MCF 10A (cell line): Measurements from ENCODE around the gene TMBIM6. TPM values are rescaled to one million over a fixed set of nuclear protein-coding genes. Genes with fewer than 3 reads are reported as not detected.

ENCODE experiments used
- BruUV-seq: library from RNA; stranded (reverse); fragments of 400-500 nt; replicated peaks from 2 replicates; lab custom pipeline; 2021; lab: Mats Ljungman, UMichigan
- CTCF ChIA-PET: fragments of 300-600 bp; sonication (Branson Sonifier 250); formaldehyde crosslinking; extraction: SDS; loops from one replicate; lab custom pipeline; 2021; ENCODE audit warnings: antibody characterized with exemption, inconsistent platforms; lab: Yijun Ruan, JAX
- POLR2A ChIA-PET: fragments of 300-600, 350-650 bp; sonication (Branson Sonifier 250); formaldehyde crosslinking; extraction: SDS; loops from one replicate; lab custom pipeline; 2020; ENCODE audit warnings: antibody characterized with exemption, inconsistent platforms; lab: Yijun Ruan, JAX
- DNase-seq: peaks from one replicate; pipeline ENCODE4 v3.0.0-alpha.2; 2018; ENCODE audit not compliant: unreplicated experiment
- H3K27ac Mint-ChIP-seq: one replicate; pipeline ENCODE4 v1.8.0; 2022; ENCODE audit warnings: mild to moderate bottlenecking, low read depth, mixed read lengths; ENCODE audit not compliant: unreplicated experiment
- H3K27me3 Mint-ChIP-seq: one replicate; pipeline ENCODE4 v1.8.0; 2022; ENCODE audit warnings: mixed read lengths; ENCODE audit not compliant: insufficient read depth, unreplicated experiment
- H3K36me3 Mint-ChIP-seq: one replicate; pipeline ENCODE4 v1.8.0; 2022; ENCODE audit warnings: mild to moderate bottlenecking, moderate library complexity, mixed read lengths; ENCODE audit not compliant: insufficient read depth, unreplicated experiment
- H3K4me1 Mint-ChIP-seq: one replicate; pipeline ENCODE4 v1.8.0; 2022; ENCODE audit warnings: mixed read lengths; ENCODE audit not compliant: insufficient read depth, unreplicated experiment
- H3K4me3 Mint-ChIP-seq: one replicate; pipeline ENCODE4 v1.8.0; 2022; ENCODE audit warnings: mild to moderate bottlenecking, moderate library complexity, mixed read lengths; ENCODE audit not compliant: unreplicated experiment
- H3K9me3 Mint-ChIP-seq: one replicate; pipeline ENCODE4 v1.8.0; 2022; ENCODE audit warnings: mixed read lengths; ENCODE audit not compliant: unreplicated experiment
- CTCF ChIP-seq: fragments of 200-600 bp; IDR thresholded peaks from one replicate; pipeline ENCODE4 v1.8.0; 2022; ENCODE audit warnings: antibody characterized with exemption, mild to moderate bottlenecking; ENCODE audit not compliant: unreplicated experiment
- intact Hi-C: fragments of 100-400 bp; cut with micrococcal nuclease; formaldehyde crosslinking; loops from 2 replicates; pipeline ENCODE4 v1.14.1; 2022
- total RNA-seq: library from RNA; stranded (reverse); gene quantifications from 2 replicates; pipeline ENCODE4 v1.2.3, GENCODE V29; 2022

The TMBIM6 gene
- total RNA-seq, 1 experiment from 2014 or later, result 517 TPM

DNA sequence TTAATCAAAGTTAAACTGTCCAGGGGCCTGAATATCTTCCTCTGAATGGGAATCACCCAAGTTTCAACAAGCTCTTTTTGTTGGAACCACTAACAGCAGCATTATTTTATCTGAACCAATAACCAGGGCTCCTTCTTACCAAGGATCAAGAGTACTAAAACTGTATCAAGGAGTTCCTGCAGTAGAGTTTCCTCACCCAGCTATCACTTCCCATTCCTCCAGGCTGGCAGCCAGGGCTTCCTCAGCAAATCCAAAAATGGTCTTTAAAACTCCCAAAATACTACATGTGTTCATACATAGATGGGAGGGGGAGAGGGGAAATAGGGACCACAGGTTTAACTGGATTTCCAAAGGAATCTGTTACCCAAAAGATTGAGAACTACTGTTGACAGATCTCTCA is 44.6 kb upstream of the TMBIM6 start:
- H3K4me3 Mint-ChIP-seq, result no peak overlapping the region
- POLR2A ChIA-PET, result interaction anchor here (1.5 kb wide), 1 partner anchor 9 kb away, joined by 3 read pairs; no protein-coding TSS in a partner anchor
- CTCF ChIA-PET, result interaction anchor here (0.6 to 0.9 kb wide), 2 partner anchors 17 to 365 kb away, joined by 3 read pairs; no protein-coding TSS in a partner anchor
- no peak overlapping the region for H3K27ac Mint-ChIP-seq
- TF ChIP-seq CTCF, result no peak
- no peaks in the 10 kb centered on the region for H3K27me3 Mint-ChIP-seq
- BruUV-seq, result no TSS peak
- no peaks in the 10 kb centered on the region for H3K36me3 Mint-ChIP-seq
- DNase-seq, result no peak
- H3K4me1 Mint-ChIP-seq, result no peaks in the 10 kb centered on the region
- intact Hi-C loops, result no loop called here
- H3K9me3 Mint-ChIP-seq, result no peaks in the 10 kb centered on the region

DNA sequence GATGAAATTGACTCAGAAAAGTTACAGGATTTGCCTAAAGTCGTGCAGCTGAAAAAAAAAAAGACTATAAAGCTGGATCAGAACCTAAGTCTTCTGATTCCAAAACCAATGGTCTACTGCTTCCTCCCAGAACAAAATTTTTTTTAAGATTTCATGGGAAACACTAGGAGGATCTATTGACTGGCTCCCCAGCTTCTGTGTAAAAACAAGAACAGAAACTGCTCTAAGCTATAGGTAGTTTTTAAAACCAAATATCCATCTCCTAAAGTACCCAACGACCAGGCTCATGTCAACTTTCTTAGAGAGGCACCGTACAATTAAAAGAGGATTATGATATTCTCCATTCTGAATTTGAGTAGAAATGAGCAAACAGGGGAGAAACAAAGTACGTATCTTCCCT is 43.5 kb upstream of the TMBIM6 start:
- H3K4me3 Mint-ChIP-seq, result no peak overlapping the region

DNA sequence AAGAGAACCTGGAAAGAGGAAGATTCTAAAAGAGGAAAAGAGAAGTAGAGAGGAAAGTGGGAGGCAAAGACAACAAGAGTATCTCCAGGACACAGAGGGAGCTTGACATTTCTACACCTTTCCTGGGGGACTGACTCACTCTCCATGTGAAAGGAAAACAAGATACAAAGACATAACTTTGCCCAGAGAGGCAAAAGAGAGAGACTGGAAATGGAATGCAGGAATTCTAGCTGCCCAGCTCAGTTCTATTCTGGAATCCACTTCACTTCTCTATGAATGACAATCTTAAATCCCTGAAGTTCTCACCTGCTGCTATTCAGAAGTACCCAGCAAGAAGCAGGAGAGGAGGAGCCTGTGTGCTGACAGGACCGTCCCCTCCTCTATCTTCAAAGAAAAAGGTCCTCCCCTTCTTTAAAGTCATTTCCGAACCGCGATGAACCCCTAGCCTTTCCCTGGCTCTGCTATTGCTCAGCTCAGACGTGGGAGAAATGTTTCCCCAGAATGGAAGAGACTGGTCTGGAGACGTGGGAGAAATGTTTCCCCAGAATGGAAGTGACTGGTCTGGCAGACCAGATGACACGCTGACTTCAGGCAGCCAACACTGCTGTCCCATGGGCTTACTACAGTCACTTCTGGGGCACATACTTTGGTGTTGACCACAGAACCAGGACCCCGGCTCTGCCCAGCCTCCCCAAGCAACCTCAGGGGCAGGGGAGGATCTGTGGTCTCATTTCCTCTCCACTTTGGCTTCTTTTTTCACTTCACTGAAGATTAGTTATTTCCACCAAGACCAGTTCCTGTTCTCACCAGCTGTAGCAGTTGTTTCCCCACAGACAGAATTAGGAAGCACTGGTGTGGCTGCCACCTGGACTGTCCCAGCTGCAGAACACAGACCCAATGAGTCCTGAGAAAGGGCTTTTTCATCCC is 42.5 kb upstream of the TMBIM6 start:
- ChIA-PET POLR2A (no interaction called here), CTCF (interaction anchor here (1.1 to 1.3 kb wide), 2 partner anchors 9 to 16 kb away, joined by 4 to 5 read pairs; no protein-coding TSS in a partner anchor)
- Mint-ChIP-seq H3K4me1 (no peaks in the 10 kb centered on the region), H3K36me3 (no peaks in the 10 kb centered on the region), H3K9me3 (no peaks in the 10 kb centered on the region), H3K4me3 (no peak overlapping the region), H3K27me3 (no peaks in the 10 kb centered on the region), H3K27ac (no peak overlapping the region)
- BruUV-seq, result no TSS peak
- no peak for DNase-seq
- no peak for TF ChIP-seq CTCF
- intact Hi-C loops, result no loop called here

More for the DNA sequence above, 43.5 kb upstream of the TMBIM6 start:
- no peak for TF ChIP-seq CTCF
- Mint-ChIP-seq H3K9me3 (no peaks in the 10 kb centered on the region), H3K27me3 (no peaks in the 10 kb centered on the region), H3K27ac (no peak overlapping the region), H3K4me1 (no peaks in the 10 kb centered on the region), H3K36me3 (no peaks in the 10 kb centered on the region)
- DNase-seq, result no peak
- CTCF ChIA-PET, result interaction anchor here (1.1 kb wide), 1 partner anchor 15 kb away, joined by 5 read pairs; no protein-coding TSS in a partner anchor
- intact Hi-C loops, result no loop called here
- no TSS peak for BruUV-seq
- POLR2A ChIA-PET, result no interaction called here

DNA sequence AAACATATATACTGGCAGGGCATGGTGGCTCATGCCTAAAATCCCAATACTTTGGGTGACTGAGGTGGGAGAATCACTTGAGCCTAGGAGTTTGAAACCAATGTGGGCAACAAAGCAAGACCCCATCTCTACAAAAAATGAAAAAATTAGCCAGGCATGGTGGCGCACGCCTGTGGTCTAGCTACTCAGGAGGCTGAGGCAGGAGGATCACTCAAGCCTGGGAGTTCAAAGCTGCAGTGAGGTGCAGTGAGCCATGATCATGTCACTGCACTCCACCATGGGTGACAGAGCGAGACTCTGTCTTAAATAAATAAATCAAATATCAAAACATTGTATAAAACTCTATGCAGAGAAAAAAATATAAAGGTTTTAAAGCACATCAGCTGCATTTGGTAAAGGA is 39.3 kb upstream of the TMBIM6 start:
- H3K9me3 Mint-ChIP-seq, result no peaks in the 10 kb centered on the region
- H3K4me1 Mint-ChIP-seq, result no peaks in the 10 kb centered on the region
- no peak for DNase-seq
- peaks cover 15% of the 10 kb centered on the region for H3K27me3 Mint-ChIP-seq
- H3K4me3 Mint-ChIP-seq, result no peak overlapping the region
- TF ChIP-seq CTCF, result no peak
- no peak overlapping the region for H3K27ac Mint-ChIP-seq
- intact Hi-C loops, result no loop called here
- no TSS peak for BruUV-seq
- H3K36me3 Mint-ChIP-seq, result no peaks in the 10 kb centered on the region
- ChIA-PET CTCF (interaction anchor here (0.6 to 1.8 kb wide), 7 partner anchors 13 to 441 kb away, joined by 3 to 7 read pairs (median 4); no protein-coding TSS in a partner anchor), POLR2A (interaction anchor here (0.7 kb wide), 1 partner anchor 82 kb away, joined by 3 read pairs; no protein-coding TSS in a partner anchor)
